Activated naive CD4-positive, alpha-beta T cell treated with anti-CD3 and anti-CD28 coated beads, Interleukin-2, amount 50 U/mL, for 72 hours (primary cell): ENCODE data around the gene ST8SIA1. TPM values are rescaled to one million over a fixed set of nuclear protein-coding genes. Genes with fewer than 3 reads are reported as not detected.
A peak's percentile ranks its signal among the peaks of the same experiment; 100 is the strongest.

Source experiments
- ATAC-seq, 2 donors: fragments of 150-1000 bp; cut with Tn5 transposase; 2 replicates each; pipeline ENCODE4 v1.10.0; 2021; ENCODE audit warnings: mild to moderate bottlenecking in 2 of 2, moderate library complexity in 2 of 2
- DNase-seq, 2 donors: peaks; one replicate each; pipeline ENCODE4 v3.0.0; 2021 to 2022; ENCODE audit warnings: low spot score in 2 of 2
- H3K27ac Mint-ChIP-seq, 2 donors: one replicate each; pipeline ENCODE4 v1.8.0; 2022; ENCODE audit warnings: mild to moderate bottlenecking in 2 of 2, mixed read lengths in 2 of 2
- H3K36me3 Mint-ChIP-seq, 2 donors: one replicate each; pipeline ENCODE4 v1.8.0; 2022; ENCODE audit warnings: mixed read lengths in 2 of 2
- H3K9me3 Mint-ChIP-seq, 2 donors: one replicate each; pipeline ENCODE4 v1.8.0; 2022; ENCODE audit warnings: mixed read lengths in 2 of 2
- total RNA-seq, 2 donors: library from RNA; stranded (reverse); gene quantifications; one replicate each; pipeline ENCODE4 v1.2.3, GENCODE V29; 2022

ST8SIA1 gene
- total RNA-seq, 2 donors from 2014 or later, result 1.7 TPM

DNA sequence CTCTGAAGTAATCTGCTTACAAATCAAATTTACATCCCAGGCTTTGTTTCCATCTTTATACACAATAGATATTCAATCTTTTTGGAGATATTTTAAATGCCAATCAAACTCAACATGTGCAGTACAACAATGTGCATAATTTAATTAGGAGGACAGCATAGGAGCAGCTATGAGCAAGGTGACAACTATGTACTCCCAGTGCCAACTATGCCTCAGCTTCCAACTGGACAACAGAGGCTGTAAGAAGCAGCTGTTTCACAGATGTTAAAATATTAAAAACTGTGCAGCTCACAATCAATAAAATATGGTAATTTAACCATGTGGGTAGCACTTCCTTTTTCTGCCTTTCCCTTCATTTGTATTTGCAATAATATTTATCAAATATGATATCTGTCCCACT is 99.9 kb downstream of the ST8SIA1 start:
- no peak overlapping the region for H3K27ac Mint-ChIP-seq
- H3K36me3 Mint-ChIP-seq, result no peaks in the 10 kb centered on the region
- no peak for ATAC-seq
- DNase-seq, result no peak
- peaks cover 0 to 4% of the 10 kb centered on the region in 2 donors for H3K9me3 Mint-ChIP-seq

DNA sequence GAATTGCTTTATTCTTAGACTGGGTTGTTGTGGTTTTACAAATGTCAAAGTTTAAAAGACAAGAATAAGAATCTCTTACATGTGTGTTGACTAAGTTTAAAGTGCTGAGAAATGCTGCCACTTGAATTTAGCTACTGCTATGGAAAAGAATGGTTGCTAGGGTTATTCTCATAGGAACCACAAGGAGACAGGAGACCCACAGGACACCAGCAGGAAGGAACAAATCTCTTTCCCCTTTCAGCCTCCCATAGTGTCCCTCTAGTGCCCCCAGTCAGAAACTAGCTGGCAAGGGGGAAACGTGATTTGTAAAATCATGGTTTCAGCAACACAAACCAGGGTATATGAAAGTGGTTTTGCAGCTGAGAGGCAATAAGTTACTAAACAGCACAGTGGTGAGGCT is 102.7 kb downstream of the ST8SIA1 start:
- no peak for ATAC-seq
- Mint-ChIP-seq H3K9me3 (no peaks in the 10 kb centered on the region), H3K36me3 (no peaks in the 10 kb centered on the region), H3K27ac (no peak overlapping the region)
- no peak for DNase-seq

DNA sequence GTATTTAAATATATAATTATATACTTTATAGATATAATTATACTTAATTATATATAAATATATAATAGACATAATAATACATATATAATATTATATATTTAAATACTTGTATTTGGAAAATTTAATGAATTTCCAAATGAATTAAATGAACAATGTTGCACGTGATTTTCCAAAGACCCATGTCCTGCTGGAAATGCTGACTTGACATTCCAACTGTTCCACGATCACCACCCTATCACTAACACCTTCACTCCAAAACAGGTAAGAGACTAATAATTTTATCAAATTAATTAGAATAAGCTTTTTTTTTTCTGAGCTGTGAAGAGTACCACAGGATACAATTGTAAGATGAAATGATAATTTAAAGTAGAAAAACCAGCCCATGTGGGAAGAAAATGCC is 103.4 kb downstream of the ST8SIA1 start:
- no peak for ATAC-seq
- Mint-ChIP-seq H3K36me3 (no peaks in the 10 kb centered on the region), H3K9me3 (no peaks in the 10 kb centered on the region), H3K27ac (no peak overlapping the region)
- DNase-seq, result no peak

DNA sequence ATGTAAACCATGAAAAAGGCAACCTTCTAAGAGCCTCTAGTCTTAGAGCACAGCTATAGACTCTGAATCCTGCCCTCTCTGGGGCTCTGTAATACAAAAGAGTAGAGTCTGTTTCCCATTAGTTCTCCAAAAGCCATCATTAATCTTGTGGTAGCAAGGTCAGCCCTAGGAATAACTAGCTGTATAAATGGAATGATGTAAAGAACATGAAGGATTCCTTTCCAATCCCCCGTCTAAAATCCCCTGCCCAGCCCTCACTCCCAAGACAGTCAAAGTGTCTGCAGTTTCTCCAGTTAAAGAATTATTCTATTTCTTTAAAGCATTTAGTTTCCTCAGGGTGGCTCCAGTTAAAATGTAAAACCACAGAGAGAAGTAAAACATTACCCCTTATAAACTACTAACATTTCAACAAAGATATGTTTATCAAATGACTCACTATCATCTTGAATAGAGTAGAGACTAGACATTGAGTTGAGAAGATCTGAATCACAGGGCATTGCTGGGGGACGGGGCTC is 104.2 kb downstream of the ST8SIA1 start:
- ATAC-seq, result no peak
- Mint-ChIP-seq H3K36me3 (no peaks in the 10 kb centered on the region), H3K27ac (no peak overlapping the region)

DNA sequence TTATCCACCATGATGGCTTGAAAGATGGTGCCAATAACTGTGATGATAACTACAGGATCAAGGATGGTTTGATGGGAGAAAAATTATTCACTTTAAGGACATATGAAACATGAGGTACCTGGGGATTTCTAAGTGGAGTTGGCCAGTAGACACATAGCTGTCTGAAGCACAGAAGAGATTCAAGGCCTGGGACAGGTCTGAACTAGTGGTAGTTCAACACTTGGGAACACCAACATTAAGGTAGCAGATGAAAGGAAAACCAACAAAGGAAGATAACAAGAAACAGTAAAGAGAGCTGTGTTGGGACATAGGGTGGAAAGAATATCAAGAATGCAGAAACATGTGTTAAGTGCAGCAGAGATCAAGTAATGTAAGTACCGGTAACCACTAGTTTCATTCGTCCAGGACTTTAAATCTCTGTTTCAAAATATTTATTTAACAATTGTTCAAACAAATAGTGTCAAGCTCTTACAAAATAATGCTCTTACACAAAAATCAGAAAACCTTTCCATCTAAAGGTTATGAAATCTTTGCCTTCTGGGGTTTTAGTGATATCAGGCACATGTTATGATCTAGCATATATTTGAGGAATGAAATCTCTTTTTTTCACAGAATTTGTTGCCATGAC is 104.7 kb downstream of the ST8SIA1 start:
- no peak for ATAC-seq
- no peaks in the 10 kb centered on the region for H3K9me3 Mint-ChIP-seq
- no peak for DNase-seq
- peak overlapping the region in 1 of 2 donors; percentile 26 for H3K27ac Mint-ChIP-seq
- H3K36me3 Mint-ChIP-seq, result no peaks in the 10 kb centered on the region

More for the DNA sequence above, 104.2 kb downstream of the ST8SIA1 start:
- no peak for DNase-seq
- H3K9me3 Mint-ChIP-seq, result no peaks in the 10 kb centered on the region

GRCh38 chr12:22228022-22228875 is 106.3 kb downstream of the ST8SIA1 start:
- H3K9me3 Mint-ChIP-seq, result no peaks in the 10 kb centered on the region
- H3K36me3 Mint-ChIP-seq, result no peaks in the 10 kb centered on the region
- ATAC-seq, result no peak
- H3K27ac Mint-ChIP-seq, result no peak overlapping the region
- DNase-seq, result no peak

DNA sequence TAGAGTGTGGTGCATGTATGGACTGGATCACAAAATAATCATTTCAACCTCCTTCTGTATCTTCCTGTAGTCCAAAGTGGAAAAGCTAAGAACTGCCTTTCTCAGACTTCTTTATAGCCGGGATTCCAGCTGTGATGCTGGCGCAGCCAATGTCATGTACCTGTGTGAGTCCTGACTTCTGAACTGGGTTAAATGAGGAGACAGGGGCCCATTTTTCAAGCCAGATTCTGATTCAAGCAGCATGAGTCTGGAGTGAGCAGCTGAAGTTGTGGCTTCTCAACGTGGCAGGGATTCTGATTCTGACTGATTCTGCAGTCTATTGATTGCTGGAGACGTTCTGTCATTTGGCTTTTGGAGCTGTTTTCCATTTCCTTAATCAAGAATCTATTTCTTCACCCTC is 111.2 kb downstream of the ST8SIA1 start:
- no peaks in the 10 kb centered on the region for H3K9me3 Mint-ChIP-seq
- H3K27ac Mint-ChIP-seq, result no peak overlapping the region
- no peak for DNase-seq
- no peak for ATAC-seq
- H3K36me3 Mint-ChIP-seq, result no peaks in the 10 kb centered on the region

- H3K27ac Mint-ChIP-seq, result no peak overlapping the region
- no peaks in the 10 kb centered on the region for H3K9me3 Mint-ChIP-seq
- no peak for ATAC-seq
- DNase-seq, result no peak
- H3K36me3 Mint-ChIP-seq, result no peaks in the 10 kb centered on the region
Measured at GRCh38 chr12:22217556-22217955, 117.0 kb downstream of the ST8SIA1 start.

DNA sequence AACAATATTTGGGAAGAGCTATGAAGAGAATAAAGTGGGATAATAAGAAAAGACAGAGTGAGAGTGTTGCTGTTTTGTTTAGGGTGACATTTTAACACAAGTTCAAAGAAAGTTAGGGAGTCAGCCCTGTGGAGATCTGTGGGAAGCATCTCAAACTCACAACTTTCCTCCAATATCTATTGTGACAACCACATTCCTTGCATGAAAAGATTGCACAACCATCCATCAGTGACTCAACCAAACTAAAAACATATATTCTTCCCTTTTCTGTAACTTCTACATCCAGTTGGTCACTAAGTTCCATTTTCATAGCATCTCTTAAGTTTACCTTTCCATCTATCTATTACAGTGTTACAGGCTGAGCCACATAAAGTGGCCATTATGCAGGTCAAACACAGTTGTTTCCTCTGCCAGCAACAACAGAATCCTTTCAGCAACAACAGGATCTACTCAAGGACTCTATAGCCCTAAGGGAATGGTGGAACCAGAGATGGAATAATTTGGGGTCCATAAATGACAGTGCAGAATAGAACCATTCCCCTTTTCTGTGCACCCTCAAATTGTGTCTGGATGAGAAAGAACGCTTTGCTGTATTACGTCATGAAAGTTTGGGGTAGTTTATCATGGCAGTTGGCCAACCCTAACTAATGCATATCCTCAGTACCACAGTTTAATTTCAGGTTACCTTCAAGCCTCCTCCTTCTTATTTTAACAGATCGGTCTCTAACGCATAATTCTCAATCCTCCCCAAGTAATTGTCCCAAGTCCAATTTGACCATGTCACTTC is 118.8 kb downstream of the ST8SIA1 start:
- Mint-ChIP-seq H3K36me3 (no peaks in the 10 kb centered on the region), H3K9me3 (no peaks in the 10 kb centered on the region), H3K27ac (no peak overlapping the region)
- DNase-seq (no peak), ATAC-seq (no peak)

- no peak overlapping the region for H3K27ac Mint-ChIP-seq
- no peak for ATAC-seq
- H3K9me3 Mint-ChIP-seq, result no peaks in the 10 kb centered on the region
- DNase-seq, result no peak
- no peaks in the 10 kb centered on the region for H3K36me3 Mint-ChIP-seq
Measured at GRCh38 chr12:22211128-22211527, 123.4 kb downstream of the ST8SIA1 start.

- Mint-ChIP-seq H3K36me3 (peaks cover under 1 to 2% of the 10 kb centered on the region in 2 donors), H3K27ac (no peak overlapping the region), H3K9me3 (peaks cover under 1 to 1% of the 10 kb centered on the region in 2 donors)
- ATAC-seq (no peak), DNase-seq (no peak)
Measured at GRCh38 chr12:22209422-22209821, 125.1 kb downstream of the ST8SIA1 start.

DNA sequence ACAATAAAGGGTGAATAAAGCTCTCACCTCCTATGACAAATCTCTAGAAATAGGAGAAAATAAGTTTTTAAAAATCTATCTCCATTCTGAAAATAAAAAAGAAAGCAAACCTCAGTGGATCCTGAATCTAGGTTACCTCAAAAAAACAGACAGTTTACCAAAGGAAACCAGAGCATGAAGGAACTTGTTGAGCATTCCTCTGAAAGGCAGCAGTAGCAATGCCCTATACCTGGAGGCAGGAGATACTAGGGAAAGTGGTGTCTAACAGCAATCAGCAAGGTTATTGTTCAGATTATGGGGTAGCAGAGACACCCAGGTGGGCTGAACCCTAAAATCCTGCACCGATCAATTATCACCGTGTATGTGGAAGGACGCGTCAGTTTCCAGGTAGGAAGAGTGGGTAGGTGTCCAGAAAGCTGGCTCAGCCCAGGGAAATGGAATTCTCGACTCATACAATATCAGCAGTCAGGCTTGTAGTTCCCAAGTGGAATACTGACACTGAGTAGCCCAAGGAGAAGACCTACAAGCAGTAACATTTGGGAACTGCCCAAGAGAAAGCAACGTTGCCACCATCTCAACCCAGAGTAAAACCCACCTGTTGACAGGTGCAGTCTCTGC is 128.3 kb downstream of the ST8SIA1 start:
- Mint-ChIP-seq H3K36me3 (peaks cover 5 to 20% of the 10 kb centered on the region in 2 donors), H3K9me3 (peaks cover 8 to 10% of the 10 kb centered on the region in 2 donors), H3K27ac (no peak overlapping the region)
- no peak for ATAC-seq
- no peak for DNase-seq

- H3K9me3 Mint-ChIP-seq, result peaks cover 8 to 10% of the 10 kb centered on the region in 2 donors
- no peak overlapping the region for H3K27ac Mint-ChIP-seq
- ATAC-seq, result no peak
- peaks cover 5 to 20% of the 10 kb centered on the region in 2 donors for H3K36me3 Mint-ChIP-seq
- DNase-seq, result no peak
Measured at GRCh38 chr12:22204391-22204790, 130.1 kb downstream of the ST8SIA1 start.

DNA sequence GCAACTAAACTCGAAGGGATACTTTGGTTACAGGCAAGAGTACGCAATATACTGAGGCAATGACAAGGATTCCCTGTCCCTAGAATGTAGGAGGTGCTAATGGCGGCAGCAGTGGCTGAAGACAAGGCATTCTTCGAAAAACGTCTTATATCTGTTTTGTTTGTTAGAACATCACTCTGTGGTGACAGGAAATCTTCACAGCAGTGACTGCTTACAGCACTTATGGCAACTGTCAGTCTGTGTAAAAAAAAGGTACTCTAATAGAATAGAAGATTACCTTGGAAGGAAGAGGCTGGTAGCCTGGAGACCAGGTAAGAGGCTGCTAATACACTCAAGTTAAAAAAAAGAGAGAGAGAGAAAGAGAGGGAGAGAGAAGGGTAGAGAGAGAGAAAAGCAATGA is 131.7 kb downstream of the ST8SIA1 start:
- no peak for ATAC-seq
- H3K36me3 Mint-ChIP-seq, result peaks cover 5 to 20% of the 10 kb centered on the region in 2 donors
- no peak for DNase-seq
- no peak overlapping the region for H3K27ac Mint-ChIP-seq
- peaks cover 8 to 10% of the 10 kb centered on the region in 2 donors for H3K9me3 Mint-ChIP-seq

DNA sequence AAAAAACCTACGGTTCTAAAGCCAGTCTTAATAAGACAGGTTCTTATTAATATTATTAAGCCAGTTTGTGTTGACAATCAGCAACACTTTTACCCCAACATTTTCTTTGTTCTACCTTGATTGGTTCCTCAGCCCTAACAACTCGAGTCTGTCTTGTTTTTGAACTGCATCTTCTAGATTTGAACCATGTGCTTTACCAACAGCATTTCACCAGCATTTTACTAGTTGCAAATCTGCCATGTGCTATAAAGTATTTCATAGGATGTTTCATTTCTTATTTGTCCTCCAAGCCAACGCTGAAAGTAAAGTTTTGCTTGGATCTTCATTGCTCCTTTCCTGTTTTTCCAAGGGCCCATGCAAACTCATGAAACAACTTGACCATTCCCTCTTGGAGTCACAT is 133.4 kb downstream of the ST8SIA1 start:
- ATAC-seq, result no peak
- no peak for DNase-seq
- H3K9me3 Mint-ChIP-seq, result peaks cover 8 to 10% of the 10 kb centered on the region in 2 donors
- peaks cover 5 to 20% of the 10 kb centered on the region in 2 donors for H3K36me3 Mint-ChIP-seq
- no peak overlapping the region for H3K27ac Mint-ChIP-seq

DNA sequence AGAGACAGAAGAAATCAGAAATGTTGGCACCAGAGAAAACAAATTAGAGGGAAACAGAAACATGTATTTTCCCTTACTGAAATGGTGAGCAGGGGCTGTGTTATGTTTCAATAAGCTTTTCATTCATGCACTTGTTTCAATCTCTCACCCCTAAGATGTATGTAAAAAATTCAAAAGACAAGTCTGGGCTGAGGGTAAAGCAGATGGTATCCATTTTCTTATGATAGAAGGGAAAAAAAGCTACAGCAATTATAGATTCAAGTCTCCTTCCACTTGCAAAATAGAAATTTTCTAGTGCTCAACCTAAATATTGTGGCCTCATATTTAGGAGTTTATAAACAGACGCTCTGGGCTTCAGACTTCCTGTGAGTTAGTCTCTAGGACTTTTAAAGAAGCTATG is 138.3 kb downstream of the ST8SIA1 start:
- no peak for DNase-seq
- H3K27ac Mint-ChIP-seq, result no peak overlapping the region
- no peaks in the 10 kb centered on the region for H3K9me3 Mint-ChIP-seq
- H3K36me3 Mint-ChIP-seq, result no peaks in the 10 kb centered on the region
- ATAC-seq, result no peak
